Muscle of arm (tissue), 12 donors: ENCODE results near the gene GRIA1. TPM values are rescaled to one million over a fixed set of nuclear protein-coding genes. Genes with fewer than 3 reads are reported as not detected.
"Not testable (repeated sequence)": the region's sequence is repeated elsewhere in the genome, so short reads cannot be mapped to it uniquely, and the experiment has no call there.

Source experiments
- DNase-seq: peaks from one replicate; pipeline ENCODE4 v3.0.0-alpha.2; 2013
- polyA plus RNA-seq, 12 donors: library from polyadenylated mRNA; unstranded; fragments of 120-200 nt; gene quantifications; one replicate each; pipeline ENCODE4 v1.2.1, GENCODE V29; 2013; ENCODE audit not compliant: insufficient read length in 12 of 12

The GRIA1 gene
- polyA plus RNA-seq, 12 donors = 0.65 to 3.6 (median 1.1) TPM; not detected in 2

- DNase-seq = no peak
Measured at GRCh38 chr5:153829510-153830065, 339.1 kb downstream of the GRIA1 start.

GRCh38 chr5:153831973-153832372 is 341.5 kb downstream of the GRIA1 start:
- DNase-seq = peak; percentile 7

DNA sequence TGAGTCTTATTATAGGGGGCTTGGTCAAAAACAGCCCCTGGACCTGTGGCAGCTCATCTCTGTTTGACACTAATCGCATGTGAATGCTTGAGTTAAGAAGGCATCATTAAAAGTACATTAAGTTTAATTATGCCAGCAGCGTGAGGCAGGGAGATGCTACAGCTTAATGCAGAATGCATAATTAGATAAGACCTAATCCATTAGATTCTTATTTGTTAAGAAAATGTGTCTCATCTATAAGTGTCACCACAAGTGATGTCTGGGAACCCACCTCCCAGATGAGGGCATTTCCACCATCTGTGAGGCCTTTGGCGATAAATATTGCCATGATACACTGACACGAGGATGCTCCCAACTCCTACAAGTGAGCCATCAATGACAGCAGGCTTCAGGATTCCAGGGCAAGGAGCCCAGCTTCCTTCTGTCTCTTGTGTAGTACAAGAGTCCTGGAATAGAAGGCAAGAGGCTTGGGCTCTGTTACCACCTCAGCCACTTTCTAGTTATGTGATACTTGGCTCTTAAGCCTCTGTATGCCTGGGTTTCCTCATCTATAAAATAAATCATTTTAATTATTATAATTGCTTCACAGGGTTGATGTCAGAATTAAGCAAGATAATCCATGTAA is 345.5 kb downstream of the GRIA1 start:
- no peak for DNase-seq

DNA sequence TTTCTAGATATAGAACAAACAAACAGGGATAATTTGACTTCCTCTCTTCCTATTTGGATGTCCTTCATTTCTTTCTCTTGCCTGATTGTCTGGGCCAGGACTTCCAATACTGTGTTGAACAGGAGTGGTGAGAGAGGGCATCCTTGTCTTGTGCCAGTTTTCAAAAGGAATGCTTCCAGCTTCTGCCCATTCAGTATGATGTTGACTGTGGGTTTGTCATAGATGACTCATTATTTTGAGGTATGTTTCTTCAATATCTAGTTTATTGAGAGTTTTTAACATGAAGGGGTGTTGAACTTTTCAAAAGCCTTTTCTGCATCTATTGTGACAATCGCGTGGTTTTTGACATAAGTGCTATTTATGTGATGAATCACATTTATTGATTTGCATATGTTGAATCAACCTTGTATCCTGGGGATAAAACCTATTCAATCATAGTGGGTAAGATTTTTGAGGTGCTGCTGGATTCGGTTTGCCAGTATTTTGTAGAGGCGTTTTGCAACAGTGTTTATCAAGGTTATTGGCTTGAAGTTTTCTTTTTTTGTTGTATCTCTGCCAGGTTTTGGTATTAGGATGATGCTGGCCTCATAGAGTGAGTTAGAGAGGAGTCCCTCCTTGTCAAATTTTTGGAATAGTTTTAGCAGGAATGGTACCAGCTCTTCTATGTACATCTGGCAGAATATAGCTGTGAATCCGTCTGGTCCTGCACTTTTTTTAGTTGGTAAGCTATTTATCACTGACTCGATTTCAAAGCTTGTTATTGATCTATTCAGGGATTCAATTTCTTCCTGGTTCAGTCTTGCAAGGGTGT is 359.0 kb downstream of the GRIA1 start:
- DNase-seq = not testable (repeated sequence)

DNA sequence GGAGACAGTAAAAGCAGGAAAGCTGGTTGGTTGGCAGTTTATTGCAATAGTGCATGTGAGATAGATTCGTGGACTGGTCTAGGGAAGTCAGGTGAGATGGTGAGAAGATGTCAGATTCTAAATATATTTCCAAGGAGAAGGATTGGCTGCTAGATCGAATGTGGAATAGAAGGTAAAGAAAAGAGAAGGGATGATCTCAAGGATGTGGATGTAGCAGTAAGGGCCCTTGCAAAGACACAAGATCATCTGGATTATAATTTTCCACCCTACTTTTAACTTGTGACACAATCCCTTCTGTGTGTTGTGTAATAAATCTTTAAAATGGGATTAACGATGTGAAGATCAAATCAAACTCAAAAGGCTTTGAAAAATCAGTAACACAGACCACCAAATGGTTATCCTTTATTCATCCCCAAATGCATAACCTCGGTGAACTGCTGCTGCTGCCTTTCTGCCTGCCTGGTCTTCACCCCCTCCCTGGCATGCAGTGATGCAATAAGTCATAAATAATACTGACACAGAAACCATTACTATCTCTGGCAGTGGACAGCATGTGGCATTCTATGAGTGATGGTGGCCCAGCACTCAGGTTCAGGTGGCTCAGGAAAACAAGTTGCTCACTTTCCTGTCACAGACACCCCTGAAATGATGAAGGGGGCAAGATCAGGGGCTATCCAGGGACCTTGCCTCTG is 369.9 kb downstream of the GRIA1 start:
- no peak for DNase-seq

DNA sequence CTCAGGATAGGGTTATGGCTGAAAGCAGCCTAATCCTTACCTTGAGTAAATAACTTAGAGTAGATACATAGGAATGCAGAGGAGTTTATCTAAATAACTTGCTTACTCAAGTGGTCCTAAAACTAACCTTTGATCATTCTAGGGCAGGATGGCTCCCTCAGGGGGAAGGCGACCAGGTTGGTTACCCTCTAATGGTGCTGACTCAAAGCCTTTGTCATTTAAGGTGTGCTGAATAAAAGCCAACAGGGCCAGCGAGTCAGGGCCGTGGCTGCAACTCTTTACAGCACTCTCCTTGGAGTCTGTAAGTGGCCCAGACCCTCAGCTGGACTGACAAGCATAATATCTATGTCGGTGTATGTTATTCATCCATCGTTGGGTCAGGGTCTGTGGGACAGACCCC is 372.4 kb downstream of the GRIA1 start:
- not testable (repeated sequence) for DNase-seq
